Heart right ventricle (tissue), 16 donors: ENCODE measurements around the gene RFX8. TPM values are rescaled to one million over a fixed set of nuclear protein-coding genes. Genes with fewer than 3 reads are reported as not detected.

ENCODE experiments used
- ATAC-seq, 8 donors: fragments of 200-7000 bp; cut with Tn5 transposase; one replicate each; pipeline ENCODE4 v1.9.1; 2020; ENCODE audit warnings: mild to moderate bottlenecking in 8 of 8, moderate library complexity in 8 of 8, moderate number of reproducible peaks in 1 of 8
- DNase-seq, 2 donors: peaks; one replicate each; pipeline ENCODE4 v3.0.0-alpha.2; 2020
- H3K27ac ChIP-seq, 10 donors: fragments of 200-600 bp; sonication (generic) in 2 of 10; one replicate each; pipeline versions ENCODE4 v1.5.0 to v1.8.0; 2020 to 2022; ENCODE audit warnings: mild to moderate bottlenecking in 3 of 10
- H3K27me3 ChIP-seq, 7 donors: fragments of 200-600 bp; one replicate each; pipeline ENCODE4 v1.8.0; 2021 to 2022; ENCODE audit warnings: mild to moderate bottlenecking in 2 of 7
- H3K36me3 ChIP-seq, 9 donors: fragments of 200-600 bp; sonication (generic) in 1 of 9; one replicate each; pipeline versions ENCODE4 v1.5.0 to v1.8.0; 2020 to 2022; ENCODE audit warnings: mild to moderate bottlenecking in 2 of 9
- H3K4me1 ChIP-seq, 9 donors: fragments of 200-600 bp; sonication (generic) in 1 of 9; one replicate each; pipeline versions ENCODE4 v1.5.0 to v1.8.0; 2020 to 2022; ENCODE audit warnings: mild to moderate bottlenecking in 4 of 9
- H3K4me3 ChIP-seq, 10 donors: fragments of 200-600 bp; sonication (generic) in 2 of 10; one replicate each; pipeline versions ENCODE4 v1.5.0 to v1.8.0; 2020 to 2022; ENCODE audit warnings: mild to moderate bottlenecking in 7 of 10, moderate library complexity in 2 of 10
- H3K9me3 ChIP-seq, 11 donors: fragments of 200-600 bp in 10 of 11; sonication (generic) in 2 of 11; one replicate each; pipeline versions ENCODE4 v1.5.0 to v1.8.0; 2013 to 2022; ENCODE audit warnings: mild to moderate bottlenecking in 2 of 11, control low read depth in 1 of 11, moderate library complexity in 1 of 11
- CTCF ChIP-seq, 9 donors: fragments of 200-600 bp; sonication (generic) in 2 of 9; IDR thresholded peaks; one replicate each; pipeline versions ENCODE4 v1.5.0 to v1.8.0; 2021 to 2022; ENCODE audit warnings: antibody characterized with exemption in 9 of 9, mild to moderate bottlenecking in 5 of 9, moderate library complexity in 1 of 9
- WGBS, 2 donors: extraction: QIAGEN DNeasy Blood & Tissue Kit; methylation state at CpG; one replicate each; pipeline ENCODE4 v1.1.7; 2013; ENCODE audit warnings: inconsistent platforms in 1 of 2; 5-methylcytosine and 5-hydroxymethylcytosine counted together
- intact Hi-C, 10 donors: fragments of 100-400 bp; cut with DNase I; formaldehyde crosslinking; loops; one replicate each; pipeline versions ENCODE4 v1.11.1 to v1.14.2; 2022
- polyA plus RNA-seq, 2 donors: library from polyadenylated mRNA; stranded (reverse); fragments of 200-250 nt; gene quantifications; one replicate each; pipeline ENCODE4 v1.2.3, GENCODE V29; 2013
- total RNA-seq, 10 donors: library from RNA; stranded (reverse); fragmentation: NEBNext Ultra II Directional in 3 of 10; extraction: Animal tissue kit (Norgen Biotek cat#: 25700) in 3 of 10; gene quantifications; one replicate each; pipeline versions ENCODE4 v1.2.1 to v1.2.4, GENCODE V29; 2021 to 2023
- donor health status: Arrhythmogenic right ventricular cardiomyopathy.
- donor health status: ischemic (EF 13 %, LVEDD 7.1; RV severe dilation, severe dysfunction).
- donor health status: healthy with polysubstance abuse.
- donor health status: DM: no; HTN: yes; CAD: no.
- donor health status: DM: no; HTN: no; CAD: no.
- donor health status: ischemic (EF 25% LVEDD 6.9; RV normal size, moderate dysfunction).
- donor health status: ischemic (EF 25% LVEDD 5.7; RV mildly dilated, moderate dysfunction).
- donor health status: healthy.
- donor health status: DM: yes; HTN: yes; CAD: no.
- donor health status: Ischemic cardiomyopathy.
- donor health status: ischemic (EF 35%, LVEDD 5.7; RV mildly dilated, moderate dysfunction).
- donor health status: nonischemic (EF 11% LVEDD 7.7; RV severe dilation, severe dysfunction).
- donor health status: DM: yes; HTN: yes; CAD: no.
- donor health status: PGD.
- donor health status: ischemic (EF 29% LVEDD 5.4; RV normal size, mild dysfunction).
- donor health status: nonischemic (EF 23%, LVEDD 6.1; RV moderate dilation, normal function).

RFX8 gene
- total and polyA plus RNA-seq, 12 donors: 0.15 to 0.44 (median 0.16) TPM; not detected in 5

DNA sequence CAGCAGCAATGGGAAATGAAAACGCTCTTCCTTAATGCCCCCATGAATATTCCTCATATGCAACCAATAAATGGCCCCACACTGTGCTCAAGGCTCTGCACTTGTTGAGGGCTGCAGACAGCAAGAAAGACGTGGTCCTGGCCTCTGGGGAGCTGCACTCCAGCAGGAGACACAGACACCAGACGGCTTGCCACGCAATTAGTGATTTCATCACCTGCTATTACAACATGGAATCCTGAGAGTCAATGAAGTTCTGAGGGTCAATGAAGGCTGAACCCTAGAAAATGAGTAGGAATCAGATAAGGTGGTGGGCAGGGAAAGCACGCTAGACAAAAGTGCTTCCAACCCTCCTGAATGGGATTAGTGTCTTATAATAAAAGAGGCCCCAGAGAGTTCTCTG is 106.5 kb downstream of the RFX8 start:
- no peak for ATAC-seq
- Histone ChIP-seq H3K4me1 (peaks cover 0 to 9% (median 0%) of the 10 kb centered on the region in 9 donors), H3K9me3 (peaks cover 0 to 6% (median 0%) of the 10 kb centered on the region in 11 donors), H3K27me3 (no peaks in the 10 kb centered on the region), H3K27ac (no peak overlapping the region), H3K36me3 (no peaks in the 10 kb centered on the region), H3K4me3 (no peak overlapping the region)
- intact Hi-C loops: no loop called here
- WGBS, 2 donors: 81 to 87% methylated on average over 5 of the region's 5 CpGs
- no peak for DNase-seq
- no peak for TF ChIP-seq CTCF (IDR thresholded peaks at IDR 0.05)

DNA sequence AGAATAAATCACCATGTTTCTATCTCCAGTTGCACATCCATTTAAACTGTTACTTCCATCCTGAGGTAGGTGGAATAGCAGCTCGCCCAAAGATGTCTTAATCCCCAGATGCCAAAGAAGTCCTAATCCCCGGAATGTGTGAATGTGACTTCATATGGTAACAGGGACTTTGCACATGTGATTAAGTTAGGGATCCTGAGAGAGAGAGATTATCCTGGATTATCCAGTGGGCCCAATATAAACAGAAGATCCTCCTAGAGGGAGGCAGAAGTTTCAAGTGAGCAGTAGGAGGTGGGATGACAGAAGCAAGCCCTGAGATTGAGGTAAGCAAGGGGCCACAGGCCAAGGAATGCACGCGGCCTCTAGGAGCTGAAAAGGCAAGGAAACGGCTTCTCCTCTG is 107.4 kb downstream of the RFX8 start:
- Histone ChIP-seq H3K27me3 (peaks cover 0 to 3% (median 0%) of the 10 kb centered on the region in 7 donors), H3K27ac (no peak overlapping the region), H3K4me1 (peaks cover 0 to 9% (median 0%) of the 10 kb centered on the region in 9 donors), H3K4me3 (no peak overlapping the region), H3K36me3 (no peaks in the 10 kb centered on the region), H3K9me3 (no peaks in the 10 kb centered on the region)
- intact Hi-C loops: no loop called here
- WGBS, 2 donors: 88 to 93% methylated on average over 5 of the region's 5 CpGs
- DNase-seq: no peak
- ATAC-seq: no peak
- no peak for TF ChIP-seq CTCF (IDR thresholded peaks at IDR 0.05)

- TF ChIP-seq CTCF (IDR thresholded peaks at IDR 0.05): no peak
- DNase-seq: no peak
- ATAC-seq: no peak
- intact Hi-C loops: no loop called here
- Histone ChIP-seq H3K36me3 (no peaks in the 10 kb centered on the region), H3K4me1 (peaks cover 0 to 13% (median 0%) of the 10 kb centered on the region in 9 donors), H3K9me3 (no peaks in the 10 kb centered on the region), H3K27ac (no peak overlapping the region), H3K4me3 (no peak overlapping the region), H3K27me3 (peaks cover 0 to 3% (median 0%) of the 10 kb centered on the region in 7 donors)
- WGBS, 2 donors: 89 to 92% methylated on average over 7 of the region's 7 CpGs
Observed at GRCh38 chr2:101364878-101365277, 110.0 kb downstream of the RFX8 start.

DNA sequence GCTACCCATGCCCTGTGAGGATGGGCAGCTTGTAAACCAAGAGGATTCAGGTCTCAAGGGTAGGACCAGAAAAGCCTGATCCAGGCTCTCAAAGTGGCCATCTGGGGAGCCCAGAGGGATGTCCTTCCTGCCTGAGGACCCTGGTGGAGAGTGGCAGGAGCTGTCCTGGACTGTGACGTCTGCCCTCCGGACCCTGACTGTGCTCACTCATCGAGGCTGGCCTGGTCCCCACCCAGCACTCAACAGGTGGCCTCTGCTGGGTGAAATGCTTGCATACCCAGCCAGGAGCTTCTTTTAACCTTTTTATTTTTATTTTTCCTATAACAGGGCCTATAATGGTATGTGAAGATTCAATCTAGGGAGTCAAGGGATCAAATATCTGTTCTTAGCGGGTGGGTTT is 112.1 kb downstream of the RFX8 start:
- DNase-seq: no peak
- no peak for TF ChIP-seq CTCF (IDR thresholded peaks at IDR 0.05)
- intact Hi-C loops: loop anchor here in 1 of 10 donors (2.0 kb wide), 1 partner anchor 34 kb away; no protein-coding TSS in a partner anchor
- Histone ChIP-seq H3K4me1 (peaks cover 0 to 13% (median 0%) of the 10 kb centered on the region in 9 donors), H3K36me3 (no peaks in the 10 kb centered on the region), H3K27ac (no peak overlapping the region), H3K9me3 (no peaks in the 10 kb centered on the region), H3K4me3 (no peak overlapping the region), H3K27me3 (peaks cover 0 to 3% (median 0%) of the 10 kb centered on the region in 7 donors)
- 78 to 82% methylated on average over 4 of the region's 4 CpGs for WGBS, 2 donors
- ATAC-seq: no peak
